Activated T-helper 1 cell treated with Interleukin-2 at 50 U/mL for 16 hours (primary cell): Measurements from ENCODE around the gene MAP3K7.
"Not testable (repeated sequence)": the region's sequence is repeated elsewhere in the genome, so short reads cannot be mapped to it uniquely, and the experiment has no call there.

Experiments used
- DNase-seq: peaks from one replicate; pipeline ENCODE4 v3.0.0-alpha.2; 2020; ENCODE audit warnings: low read depth

MAP3K7 gene

DNA sequence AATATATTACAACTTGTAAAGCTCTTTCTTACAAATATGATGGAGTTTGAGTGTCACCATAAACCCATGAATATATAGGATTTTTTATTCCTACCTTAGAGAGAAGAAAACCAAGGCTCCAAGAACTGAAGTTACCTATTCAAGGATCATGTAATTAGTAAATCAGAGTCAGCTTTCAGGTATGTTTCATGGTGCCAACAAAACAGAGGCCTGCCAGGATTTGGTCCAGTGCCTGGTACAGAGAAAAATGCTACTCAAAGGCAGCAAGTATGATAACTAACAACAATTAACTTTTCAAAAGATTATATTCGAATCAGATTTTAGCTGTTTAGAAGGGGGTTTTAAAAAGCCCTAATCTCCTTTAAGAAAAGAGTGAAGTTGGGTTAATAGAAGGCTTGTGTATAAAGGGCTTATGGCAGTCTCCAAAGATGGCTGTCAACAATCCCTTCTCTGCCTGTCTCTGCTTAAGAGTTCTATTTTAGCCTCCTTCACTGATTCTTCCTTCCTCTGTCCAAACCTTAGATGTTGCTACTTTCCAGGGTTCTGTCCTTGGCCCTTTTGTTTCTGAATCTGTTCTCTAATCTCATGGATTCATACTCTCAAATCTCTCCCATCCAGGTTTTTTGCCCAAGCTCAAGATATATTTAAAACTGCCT, 7.8 kb downstream of the MAP3K7 start:
- DNase-seq = no peak

DNA sequence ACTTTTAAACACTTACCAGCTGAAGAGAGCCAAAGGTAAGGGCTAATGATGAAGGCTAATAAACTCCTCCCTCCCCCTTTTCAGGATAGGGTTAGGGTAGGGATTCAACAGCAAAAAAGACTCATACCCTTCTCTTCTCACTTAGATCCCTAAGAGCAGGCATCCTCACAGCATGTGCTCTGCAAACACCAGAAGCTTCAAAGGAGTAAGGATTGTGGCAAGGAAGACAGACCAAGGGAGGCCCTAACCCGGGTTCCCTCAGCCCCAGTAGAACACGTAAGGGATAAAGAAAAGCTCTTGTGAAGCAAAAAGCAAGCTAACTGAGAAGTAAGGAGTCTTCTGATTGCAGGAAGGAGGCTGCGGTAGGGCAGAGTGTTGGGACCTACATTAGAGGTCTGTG, 11.6 kb downstream of the MAP3K7 start:
- DNase-seq = no peak

DNA sequence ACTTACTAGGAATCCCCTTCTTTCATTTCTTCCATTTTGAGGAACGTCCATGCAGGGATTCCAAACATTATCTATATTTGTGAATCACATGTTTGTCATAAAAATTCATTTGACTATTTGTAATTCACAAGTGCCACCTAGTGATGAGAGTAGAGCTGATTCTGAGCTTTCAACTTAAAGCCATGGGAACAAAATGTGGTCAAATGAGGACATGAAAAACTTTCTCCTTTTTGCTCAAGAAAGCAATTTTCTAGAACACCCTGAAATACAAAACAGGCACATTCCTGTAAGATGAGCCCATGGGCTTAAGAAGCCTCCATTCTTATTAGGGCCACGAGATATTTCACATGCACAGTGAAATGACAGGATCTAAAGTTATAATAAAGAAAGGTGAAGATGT, 12.3 kb downstream of the MAP3K7 start:
- no peak for DNase-seq

DNA sequence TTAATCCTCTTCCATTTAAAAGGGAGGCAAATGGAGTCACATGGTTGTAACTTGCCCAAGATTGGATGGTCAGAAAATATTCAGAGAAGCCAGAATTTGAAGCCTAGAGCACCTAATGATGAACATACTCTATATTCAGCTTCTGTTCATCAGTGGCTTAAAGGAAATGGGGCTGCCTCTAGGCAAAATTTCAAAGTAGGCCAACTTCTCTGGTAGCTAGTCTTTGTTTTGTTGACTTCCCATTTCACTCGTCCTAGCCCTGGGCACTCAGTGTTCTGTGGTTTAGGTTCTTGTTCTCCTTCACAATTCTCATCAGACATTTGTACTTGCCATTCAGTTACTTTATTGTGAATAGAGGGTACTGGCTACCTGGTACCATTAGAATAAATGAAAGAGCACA, 13.2 kb downstream of the MAP3K7 start:
- DNase-seq = no peak

DNA sequence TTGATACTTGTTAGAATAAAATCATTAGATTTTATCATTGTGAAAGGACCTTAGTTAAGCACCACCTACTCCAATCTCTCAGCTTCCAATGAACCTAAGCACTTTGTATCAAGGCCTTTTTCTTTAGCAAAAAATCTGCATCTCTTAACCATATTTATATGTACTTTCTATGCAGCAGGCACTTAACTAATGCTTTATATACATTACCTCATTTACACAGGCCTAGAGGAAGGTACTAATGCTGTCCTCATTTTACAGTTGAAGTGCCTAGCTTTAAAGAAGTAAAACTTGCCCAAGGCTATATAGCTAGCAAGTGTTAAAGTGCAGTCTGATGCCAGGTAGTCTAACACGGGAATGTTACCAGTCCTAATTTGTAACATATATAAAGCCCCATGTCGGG, 14.0 kb downstream of the MAP3K7 start:
- DNase-seq = no peak

DNA sequence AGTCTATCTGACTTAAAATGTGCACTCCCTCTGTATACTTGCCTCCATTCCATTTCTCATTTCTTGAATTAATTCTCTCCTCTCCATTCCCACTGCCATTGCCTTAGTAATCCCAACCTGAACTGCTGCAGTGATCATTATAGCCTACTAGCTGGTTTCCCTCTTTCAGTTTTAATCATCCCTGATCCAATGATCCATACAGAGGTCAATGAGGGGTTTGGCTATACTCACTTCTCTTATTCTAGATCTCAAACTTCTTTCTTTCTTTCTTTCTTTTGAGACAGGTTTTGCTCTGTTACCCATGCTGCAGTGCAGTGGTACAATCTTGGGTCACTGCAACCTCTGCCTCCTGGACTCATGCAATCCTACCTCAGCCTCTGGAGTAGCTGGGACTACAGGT, 17.6 kb downstream of the MAP3K7 start:
- no peak for DNase-seq

DNA sequence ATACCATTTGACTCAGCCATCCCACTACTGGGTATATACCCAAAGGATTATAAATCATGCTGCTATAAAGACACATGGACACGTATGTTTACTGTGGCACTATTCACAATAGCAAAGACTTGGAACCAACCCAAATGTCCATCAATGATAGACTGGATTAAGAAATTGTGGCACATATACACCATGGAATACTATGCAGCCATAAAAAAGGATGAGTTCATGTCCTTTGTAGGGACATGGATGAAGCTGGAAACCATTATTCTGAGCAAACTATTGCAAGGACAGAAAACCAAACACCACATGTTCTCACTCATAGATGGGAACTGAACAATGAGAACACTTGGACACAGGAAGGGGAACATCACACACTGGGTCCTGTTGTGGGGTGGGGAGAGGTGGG, 19.2 kb downstream of the MAP3K7 start:
- DNase-seq = not testable (repeated sequence)

DNA sequence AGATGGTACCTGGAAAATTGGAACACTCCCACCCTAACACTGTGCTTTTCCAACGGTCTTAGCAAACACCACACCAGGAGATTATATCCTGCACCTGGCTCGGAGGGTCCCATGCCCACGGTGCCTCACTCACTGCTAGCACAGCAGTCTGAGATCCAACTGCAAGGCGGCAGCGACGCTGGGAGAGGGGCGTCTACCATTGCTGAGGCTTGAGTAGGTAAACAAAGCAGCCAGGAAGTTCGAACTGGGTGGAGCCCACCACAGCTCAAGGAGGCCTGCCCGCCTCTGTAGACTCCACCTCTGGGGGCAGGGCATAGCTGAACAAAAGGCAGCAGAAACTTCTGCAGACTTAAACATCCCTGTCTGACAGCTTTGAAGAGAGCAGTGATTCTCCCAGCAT, 24.5 kb downstream of the MAP3K7 start:
- DNase-seq = not testable (repeated sequence)

DNA sequence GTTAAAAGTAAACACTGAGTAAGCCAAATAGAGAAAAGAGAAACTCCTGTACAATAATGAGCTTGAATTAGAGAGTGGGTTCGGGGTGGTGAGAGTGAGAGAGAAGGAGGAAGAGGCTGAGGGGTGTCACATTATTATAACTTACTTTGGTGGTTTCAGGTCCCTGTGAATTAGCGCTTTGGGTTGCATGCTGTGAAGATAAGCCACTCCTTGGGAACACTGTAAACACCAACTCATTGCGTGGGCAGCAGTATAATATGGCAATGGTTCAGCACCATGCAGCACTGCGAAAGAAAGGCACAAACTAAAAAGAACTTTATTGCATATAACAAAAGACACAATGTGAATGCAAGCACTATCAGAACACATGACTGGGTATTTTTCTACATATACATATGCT, 26.9 kb downstream of the MAP3K7 start:
- DNase-seq = no peak

DNA sequence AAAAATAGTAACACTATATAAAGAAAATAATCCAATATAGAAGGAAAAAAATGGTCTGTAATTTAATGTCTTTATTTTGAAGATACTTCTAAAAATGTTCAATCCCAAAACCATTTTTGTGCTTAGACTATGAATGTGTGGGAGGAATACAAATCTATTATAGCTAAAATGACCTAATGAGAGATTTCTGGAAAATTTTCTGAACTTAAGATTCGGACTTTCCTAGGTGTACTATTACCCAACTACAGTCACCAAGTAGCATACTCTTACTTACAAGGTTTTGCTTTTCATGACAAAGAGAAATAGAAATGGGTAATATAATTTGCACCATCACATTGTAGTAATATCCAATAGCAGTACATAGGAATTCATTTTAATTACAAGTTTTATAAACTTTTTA, 29.9 kb downstream of the MAP3K7 start:
- no peak for DNase-seq

DNA sequence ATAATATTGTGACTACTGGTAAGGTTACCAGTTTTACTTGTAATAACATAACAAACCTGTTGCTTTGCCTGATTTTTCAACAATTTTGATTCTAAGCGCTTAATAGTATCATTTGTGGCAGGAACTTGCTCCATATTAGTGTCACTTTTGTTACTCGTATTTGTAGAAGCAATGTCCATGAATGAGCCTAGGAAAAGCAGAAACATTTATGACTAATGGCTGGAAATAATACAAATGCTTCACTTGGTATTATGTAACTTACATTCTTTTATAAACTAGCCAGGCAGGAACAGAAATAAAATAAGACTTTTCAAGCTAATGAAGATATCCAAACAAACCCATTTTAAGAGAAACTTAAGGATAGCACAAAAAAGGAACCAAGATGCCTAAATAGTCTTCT, 38.9 kb downstream of the MAP3K7 start:
- no peak for DNase-seq

DNA sequence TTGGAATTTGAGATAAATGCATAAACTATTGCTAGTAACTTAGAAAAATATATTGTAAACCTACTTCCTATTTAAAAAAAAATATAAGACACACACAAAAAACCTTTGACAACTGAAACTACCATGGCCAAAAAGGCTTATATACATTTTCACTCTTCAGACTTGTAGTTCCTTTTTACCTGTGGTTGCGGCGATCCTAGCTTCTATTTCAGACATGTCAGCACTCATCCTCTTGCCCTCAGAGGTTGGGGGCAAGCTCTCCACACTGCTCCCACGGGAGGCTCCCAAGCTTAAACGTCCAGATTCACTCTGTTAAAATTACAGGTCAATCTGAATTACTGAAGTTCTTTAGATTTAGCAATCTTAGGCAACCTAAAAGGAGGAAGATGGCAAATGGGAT, 39.8 kb downstream of the MAP3K7 start:
- no peak for DNase-seq

DNA sequence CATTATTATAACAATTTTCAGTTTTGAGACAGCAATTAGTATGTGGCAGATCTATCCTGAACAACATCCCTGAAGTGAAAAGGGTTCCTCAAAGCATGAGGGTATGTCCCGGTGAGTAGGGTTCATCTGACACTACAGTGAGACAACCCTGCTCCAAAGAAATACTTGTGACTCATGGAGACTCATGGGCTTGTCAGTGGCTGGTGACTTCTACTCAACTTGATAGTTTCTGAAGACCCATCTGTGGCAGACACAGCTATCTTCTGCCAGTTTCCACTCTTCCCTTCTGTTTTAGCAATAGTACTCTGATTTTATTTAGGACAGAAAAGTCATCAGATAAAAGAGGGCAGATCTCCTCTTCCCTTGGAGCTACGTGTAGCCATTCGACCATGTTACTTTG, 41.4 kb downstream of the MAP3K7 start:
- DNase-seq = no peak

DNA sequence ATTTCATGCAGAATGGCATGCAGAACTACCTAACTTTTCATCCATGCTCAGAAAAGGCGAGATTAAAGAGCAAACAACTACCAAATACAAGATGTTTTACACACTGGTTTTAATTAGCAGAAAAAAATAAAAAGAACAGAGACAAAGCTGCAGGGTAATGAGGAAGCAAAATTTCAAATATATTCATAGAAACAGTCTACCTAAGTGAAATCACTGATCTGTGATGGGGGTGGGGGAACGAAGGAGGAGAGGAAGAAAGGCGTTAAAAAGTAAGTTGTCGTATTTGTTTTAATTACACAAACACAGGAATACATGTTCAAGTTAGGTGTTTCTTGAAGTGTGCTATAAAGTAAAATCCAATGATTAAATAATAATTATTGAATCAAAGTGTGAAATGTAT, 42.1 kb downstream of the MAP3K7 start:
- DNase-seq = no peak

DNA sequence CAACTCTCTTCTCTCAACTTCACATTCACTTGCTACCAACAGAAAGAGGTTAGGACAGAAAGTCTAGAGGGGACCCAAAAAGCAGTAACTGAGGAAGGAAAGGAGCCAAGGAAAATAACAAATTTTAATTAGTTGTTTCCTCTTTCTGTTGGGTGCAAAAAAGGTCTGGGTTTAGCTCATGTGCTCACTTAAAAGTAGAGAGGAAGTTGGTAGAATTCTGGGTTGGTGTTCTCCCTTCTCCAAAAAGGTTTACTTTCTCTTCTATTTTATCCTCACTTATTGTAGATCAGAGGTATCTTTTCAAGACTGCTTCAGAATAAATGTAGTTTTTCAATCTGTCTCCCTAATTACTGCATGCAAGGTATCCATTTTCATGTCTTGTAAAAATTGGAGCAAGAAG, 42.8 kb downstream of the MAP3K7 start:
- DNase-seq = no peak

DNA sequence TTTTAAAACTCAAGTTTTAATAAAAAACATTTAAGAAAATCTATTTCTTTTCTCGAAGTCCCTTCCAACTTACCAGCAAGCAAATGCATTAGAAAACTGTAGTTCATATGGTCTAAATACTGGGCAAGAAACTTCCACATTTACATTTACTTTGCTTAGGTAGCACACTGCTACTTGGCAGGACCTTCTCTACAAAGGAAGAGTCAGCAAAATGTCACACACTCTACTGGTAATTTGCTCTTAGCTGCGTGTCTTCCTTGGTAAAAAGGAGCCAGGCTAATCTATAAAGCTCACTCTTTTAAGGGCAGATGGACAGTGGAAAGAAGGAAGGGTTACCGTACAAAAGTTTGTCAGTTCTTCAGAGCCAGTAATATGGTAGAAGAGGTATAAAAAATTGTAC, 45.7 kb downstream of the MAP3K7 start:
- DNase-seq = no peak

DNA sequence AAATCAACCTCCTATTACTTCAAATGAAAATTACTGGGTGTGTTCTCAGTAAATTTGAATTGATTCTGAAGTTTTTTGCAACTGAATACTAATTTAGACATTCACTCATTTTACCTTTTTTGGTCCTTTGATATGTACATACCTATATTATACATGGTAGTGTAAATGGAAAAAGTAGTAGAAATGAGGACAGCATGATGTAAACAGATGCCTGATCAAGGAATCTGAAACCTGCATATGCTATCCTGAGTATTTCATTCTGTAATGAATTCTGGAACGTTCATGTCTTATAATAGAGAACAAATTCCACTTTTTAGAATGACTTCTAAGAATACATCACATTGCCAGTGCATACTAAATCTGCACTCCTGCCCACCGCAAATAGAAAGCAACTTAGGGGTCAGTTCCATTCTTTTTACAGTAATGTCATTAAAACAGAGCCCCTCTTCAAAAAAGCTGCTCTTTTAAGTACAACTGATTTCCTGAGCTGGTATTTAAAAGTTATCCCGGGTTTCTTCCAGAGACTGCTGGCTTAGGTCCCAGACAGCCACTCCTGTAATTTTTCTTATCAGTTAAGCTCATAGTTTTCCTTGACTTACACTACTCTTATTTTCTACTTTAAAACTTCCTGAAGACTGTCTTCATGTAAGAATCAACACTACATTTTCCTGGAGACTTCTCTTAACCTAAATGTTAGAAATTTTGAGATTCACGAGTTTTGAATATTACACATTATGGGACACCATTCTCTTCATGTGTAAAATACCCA, 48.4 kb downstream of the MAP3K7 start:
- DNase-seq = no peak

DNA sequence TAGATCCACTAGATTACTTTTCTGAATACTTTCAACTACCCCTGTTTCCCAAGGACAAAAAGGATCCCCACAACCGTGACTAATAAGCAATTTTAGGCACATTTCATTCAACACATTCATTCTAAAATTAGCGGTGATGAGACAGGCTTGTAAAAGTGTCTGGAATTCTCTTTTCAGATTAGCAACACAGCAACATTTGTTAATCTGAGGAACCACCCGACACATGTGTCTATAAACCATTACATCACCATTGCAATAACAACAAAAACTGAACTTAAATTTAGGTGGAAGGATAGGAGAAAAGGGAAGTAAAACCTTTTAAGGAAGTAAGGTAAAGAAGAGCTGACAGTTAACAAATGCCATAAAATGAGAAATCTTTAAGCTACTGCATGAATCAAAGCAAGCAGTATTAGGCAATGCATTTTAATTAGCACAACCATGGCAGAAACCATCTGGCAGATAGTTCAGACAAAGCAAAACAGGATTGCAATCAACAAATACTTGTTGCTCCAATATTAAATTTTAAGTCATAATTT, 49.1 kb downstream of the MAP3K7 start:
- DNase-seq = no peak

DNA sequence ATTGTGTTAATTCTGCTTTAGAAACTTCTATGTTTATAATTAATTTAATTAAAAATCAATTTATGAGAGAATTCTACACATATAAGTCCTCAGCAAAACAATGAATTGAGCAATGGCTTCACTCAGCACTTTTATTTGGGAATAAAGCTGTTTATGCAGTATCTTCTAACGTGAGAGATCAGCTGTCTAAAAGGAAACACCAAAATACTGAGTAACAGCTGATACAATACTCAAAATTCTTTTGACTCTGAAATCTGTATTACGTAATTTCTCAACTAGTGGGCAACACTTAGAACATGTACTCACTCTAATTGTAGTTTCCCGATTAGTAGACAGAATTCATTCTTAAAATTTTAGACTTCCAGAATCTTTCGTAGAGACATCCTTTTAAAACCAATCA, 49.8 kb downstream of the MAP3K7 start:
- no peak for DNase-seq

DNA sequence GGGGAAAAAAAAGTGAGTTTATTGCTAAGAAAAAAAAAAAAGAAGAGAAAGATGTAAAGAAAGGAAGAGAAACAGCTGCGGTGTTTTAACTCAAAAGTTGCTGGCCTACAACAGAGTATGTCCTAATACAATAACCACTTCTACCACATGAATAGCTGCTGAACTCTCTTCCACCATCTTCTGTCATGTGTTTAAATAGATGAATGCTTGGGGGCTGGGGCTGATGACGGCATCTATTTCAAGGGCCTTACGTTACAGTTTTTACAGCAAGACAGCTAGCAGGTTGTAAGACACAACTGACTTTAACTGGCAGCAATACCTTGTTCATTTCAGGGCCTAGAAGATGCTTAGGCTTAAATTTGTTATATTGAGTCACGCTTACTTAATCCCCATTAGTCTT, 50.4 kb downstream of the MAP3K7 start:
- DNase-seq = no peak

DNA sequence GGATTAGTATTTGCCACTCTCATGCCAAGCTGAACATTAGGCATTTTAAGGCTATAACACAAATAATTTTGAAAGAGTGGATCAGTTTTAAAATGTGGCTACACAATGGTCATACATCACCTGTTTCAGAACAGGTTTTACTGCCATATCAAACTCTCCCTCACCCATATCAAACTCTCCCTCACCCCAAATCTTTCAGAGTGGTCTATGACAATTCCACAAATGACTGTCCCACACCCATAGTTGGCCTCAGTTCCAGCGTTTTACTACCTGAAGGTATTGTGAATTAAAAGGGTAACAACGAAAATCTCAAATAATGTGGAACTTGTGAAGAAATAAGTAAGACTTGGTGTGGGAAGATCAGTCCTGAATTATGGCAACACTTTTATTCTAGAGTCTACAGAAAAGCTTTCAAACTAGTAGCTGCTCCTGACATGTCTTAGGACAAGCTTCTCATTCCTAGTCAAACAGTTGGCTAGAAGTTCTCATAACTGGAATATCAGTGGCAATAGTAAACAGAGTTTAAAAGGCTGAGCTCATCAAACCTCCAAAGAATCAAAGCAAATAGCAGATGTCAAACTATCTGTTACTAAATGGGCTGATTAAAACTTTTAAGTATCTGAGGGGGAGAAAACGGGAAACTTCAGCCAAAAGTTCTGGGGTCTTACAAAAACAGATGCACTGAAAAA, 52.4 kb downstream of the MAP3K7 start:
- DNase-seq = no peak

DNA sequence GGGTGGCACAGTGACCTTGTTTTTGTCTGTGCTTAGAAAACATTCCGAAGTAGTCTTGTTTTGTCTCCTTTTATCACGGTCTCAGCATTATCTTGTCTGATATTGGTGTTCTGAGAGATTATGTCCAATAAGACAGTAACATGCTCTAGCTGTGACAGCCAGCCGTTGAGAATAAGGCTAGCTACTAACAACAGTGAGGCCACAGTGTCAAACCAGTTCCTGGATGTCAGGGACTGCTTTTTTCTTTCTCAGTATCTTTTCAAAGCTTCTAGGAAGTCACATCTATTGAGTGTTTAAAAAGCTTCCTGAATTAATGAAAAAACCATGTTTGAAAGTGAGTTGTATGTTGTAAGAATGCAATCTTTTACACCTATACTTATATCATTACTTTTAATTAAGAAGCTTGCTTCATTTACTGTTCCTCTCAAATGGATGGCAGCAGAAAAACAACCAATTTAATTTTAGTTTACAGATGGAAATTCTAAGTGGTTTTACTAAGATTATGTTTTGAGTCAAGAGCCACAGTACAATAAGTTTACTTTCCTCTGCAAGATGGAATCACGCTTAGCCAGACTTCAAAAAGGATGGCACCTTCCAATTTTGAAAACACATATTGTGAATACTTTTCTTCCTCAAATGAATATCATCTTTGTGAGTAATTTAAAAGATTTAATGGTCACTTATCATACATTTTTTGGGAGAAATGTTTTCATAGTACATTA, 53.1 kb downstream of the MAP3K7 start:
- no peak for DNase-seq

DNA sequence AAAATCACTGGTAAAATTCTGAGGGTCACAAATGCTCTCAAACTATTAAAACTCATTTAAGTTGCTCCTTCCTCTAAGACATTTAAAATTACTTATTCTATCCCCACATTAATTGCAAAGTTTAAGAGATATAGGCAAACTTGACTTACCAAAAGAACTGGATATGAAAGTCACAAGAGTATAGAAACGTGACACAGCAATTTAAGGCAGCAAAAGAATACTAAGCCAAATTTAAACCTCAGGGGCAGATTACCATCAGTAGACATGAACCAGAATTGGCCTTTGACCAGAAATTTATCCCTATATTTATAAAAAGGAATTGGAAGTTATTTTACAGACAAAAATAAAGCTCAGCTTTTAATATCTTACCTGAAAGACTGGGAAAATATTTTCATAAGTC, 56.0 kb downstream of the MAP3K7 start:
- no peak for DNase-seq
